ENCODE data around the gene VGLL2.

DNA sequence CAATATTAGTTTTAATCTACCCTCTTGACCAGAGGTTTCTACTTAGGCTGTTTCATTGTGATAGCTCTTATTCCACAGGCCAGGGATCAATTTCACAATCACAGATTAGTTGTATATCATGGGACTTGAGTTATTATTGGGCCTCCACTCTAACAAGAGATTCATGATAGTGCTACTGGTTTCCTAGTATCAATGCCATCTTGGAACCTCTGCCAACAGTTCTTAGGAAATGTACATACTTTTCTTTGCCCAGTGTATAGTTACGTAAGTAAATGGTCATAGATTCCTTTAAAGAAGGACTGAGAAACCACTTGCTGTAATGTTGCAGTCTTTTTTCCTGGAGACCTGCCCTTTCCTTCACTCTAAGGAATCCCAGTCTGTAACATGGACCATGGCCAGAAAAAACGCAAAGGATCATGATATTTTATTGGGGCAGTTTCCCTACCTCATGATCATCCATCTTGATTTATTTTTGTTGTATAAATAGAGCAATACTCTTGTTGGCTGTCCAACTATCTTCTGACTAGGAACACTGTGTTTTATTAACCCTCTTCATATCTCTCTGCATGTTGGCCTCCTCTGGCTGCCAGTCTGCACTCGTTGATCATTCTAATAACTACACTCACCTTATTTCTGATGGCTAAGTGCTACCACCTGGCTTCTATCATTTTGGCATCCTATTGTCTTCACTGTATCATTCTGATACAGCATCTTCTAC, 38.0 kb upstream of the VGLL2 start:
- TF ChIP-seq FOXK2 (IDR thresholded peaks at IDR 0.05), result no peak
- TF ChIP-seq ZNF384 (IDR thresholded peaks at IDR 0.05), result no peak
- TF ChIP-seq SUZ12 (IDR thresholded peaks at IDR 0.05), result no peak
- no peak for TF ChIP-seq FOXM1 (IDR thresholded peaks at IDR 0.05; ENCODE audit: borderline replicate concordance)
- TF ChIP-seq ELF4 (IDR thresholded peaks at IDR 0.05), result no peak
- TF ChIP-seq NFRKB (IDR thresholded peaks at IDR 0.05), result no peak
- no peak for TF ChIP-seq SP1 (IDR thresholded peaks at IDR 0.05)
- TF ChIP-seq TARDBP (IDR thresholded peaks at IDR 0.05), result no peak
- TF ChIP-seq ARNT (IDR thresholded peaks at IDR 0.05), result no peak
- TF ChIP-seq, protein P1, sequence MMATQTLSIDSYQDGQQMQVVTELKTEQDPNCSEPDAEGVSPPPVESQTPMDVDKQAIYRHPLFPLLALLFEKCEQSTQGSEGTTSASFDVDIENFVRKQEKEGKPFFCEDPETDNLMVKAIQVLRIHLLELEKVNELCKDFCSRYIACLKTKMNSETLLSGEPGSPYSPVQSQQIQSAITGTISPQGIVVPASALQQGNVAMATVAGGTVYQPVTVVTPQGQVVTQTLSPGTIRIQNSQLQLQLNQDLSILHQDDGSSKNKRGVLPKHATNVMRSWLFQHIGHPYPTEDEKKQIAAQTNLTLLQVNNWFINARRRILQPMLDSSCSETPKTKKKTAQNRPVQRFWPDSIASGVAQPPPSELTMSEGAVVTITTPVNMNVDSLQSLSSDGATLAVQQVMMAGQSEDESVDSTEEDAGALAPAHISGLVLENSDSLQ (IDR thresholded peaks at IDR 0.05), result no peak

All from HEK293T (cell line).